GM12801 (cell line): ENCODE data around the gene MYH10.

Source experiments
- CTCF ChIP-seq: IDR thresholded peaks from one replicate; pipeline ENCODE4 v1.5.1; 2011; ENCODE audit warnings: control low read depth; ENCODE audit not compliant: insufficient read length; ENCODE audit errors: extremely low read depth

The MYH10 gene

GRCh38 chr17:8518326-8518725 lies 112.2 kb downstream of the MYH10 start:
- TF ChIP-seq CTCF: no peak

- TF ChIP-seq CTCF: no peak
These were observed 115.7 kb downstream of the MYH10 start for GRCh38 chr17:8514801-8515200.

- TF ChIP-seq CTCF: no peak
These were observed 124.4 kb downstream of the MYH10 start for GRCh38 chr17:8506145-8506544.

- TF ChIP-seq CTCF: no peak
These were observed 125.9 kb downstream of the MYH10 start for GRCh38 chr17:8504460-8505207.

- TF ChIP-seq CTCF: no peak
These were observed 126.7 kb downstream of the MYH10 start for GRCh38 chr17:8503807-8504206.

- no peak for TF ChIP-seq CTCF
These were observed 127.2 kb downstream of the MYH10 start for GRCh38 chr17:8503368-8503767.

- TF ChIP-seq CTCF: no peak
These were observed 128.4 kb downstream of the MYH10 start for GRCh38 chr17:8502126-8502525.
